A673 (cell line): ENCODE results near the gene ERC1. TPM values are rescaled to one million over a fixed set of nuclear protein-coding genes. Genes with fewer than 3 reads are reported as not detected.

Experiments used
- BruUV-seq: library from RNA; stranded (reverse); fragments of 400-500 nt; replicated peaks from 2 replicates; lab custom pipeline; 2021; lab: Mats Ljungman, UMichigan
- CTCF ChIA-PET: fragments of 300-600 bp; sonication (Branson Sonifier 250); formaldehyde crosslinking; loops from one replicate; lab custom pipeline; 2022; ENCODE audit warnings: antibody characterized with exemption; lab: Charles Lee
- POLR2A ChIA-PET: fragments of 300-600 bp; sonication (Branson Sonifier 250); formaldehyde crosslinking; loops from one replicate; lab custom pipeline; 2022; ENCODE audit warnings: antibody characterized with exemption; ENCODE audit not compliant: low non-redundant PET; lab: Charles Lee
- DNase-seq: peaks from one replicate; pipeline ENCODE4 v3.0.0-alpha.2; 2015; ENCODE audit warnings: low spot score
- H3K27ac ChIP-seq: fragments of 200-600 bp; sonication (generic); 2 replicates; pipeline ENCODE4 v1.5.1; 2016; ENCODE audit warnings: mixed run types, low read depth, mild to moderate bottlenecking, mixed read lengths, antibody characterized with exemption, low read length; ENCODE audit not compliant: poor library complexity, severe bottlenecking
- H3K27me3 ChIP-seq: fragments of 200-600 bp; sonication (generic); replicated peaks from 2 replicates; pipeline ENCODE4 v1.6.1; 2017; ENCODE audit warnings: mixed run types, low read depth, mild to moderate bottlenecking, mixed read lengths, antibody characterized with exemption, low read length; ENCODE audit not compliant: insufficient read depth, poor library complexity
- H3K36me3 ChIP-seq: fragments of 200-600 bp; sonication (generic); 2 replicates; pipeline ENCODE4 v1.6.1; 2016; ENCODE audit warnings: mixed run types, mild to moderate bottlenecking, mixed read lengths, antibody characterized with exemption, low read length; ENCODE audit not compliant: insufficient read depth, poor library complexity, severe bottlenecking
- H3K4me1 ChIP-seq: fragments of 200-600 bp; sonication (generic); 2 replicates; pipeline ENCODE4 v1.6.1; 2017; ENCODE audit warnings: mixed run types, mild to moderate bottlenecking, mixed read lengths, antibody characterized with exemption, low read length; ENCODE audit not compliant: insufficient read depth, poor library complexity, severe bottlenecking
- H3K4me3 ChIP-seq: fragments of 200-600 bp; sonication (generic); 2 replicates; pipeline ENCODE4 v1.5.1; 2016; ENCODE audit warnings: low read depth, mixed run types, mild to moderate bottlenecking, mixed read lengths, low read length; ENCODE audit not compliant: poor library complexity, severe bottlenecking
- H3K9me3 ChIP-seq: fragments of 200-600 bp; sonication (generic); 2 replicates; pipeline ENCODE4 v1.6.1; 2016; ENCODE audit warnings: mixed run types, low read depth, mild to moderate bottlenecking, mixed read lengths, antibody characterized with exemption, low read length; ENCODE audit not compliant: poor library complexity, severe bottlenecking
- CTCF ChIP-seq: fragments of 300-800, 200-600 bp; sonication (generic); conservative IDR thresholded peaks from 2 replicates; pipeline ENCODE4 v1.5.1; 2017; ENCODE audit warnings: low read depth, mild to moderate bottlenecking, antibody characterized with exemption, low read length, moderate library complexity, mixed read lengths
- EZH2 ChIP-seq: fragments of 200-600 bp; sonication (generic); IDR thresholded peaks from 2 replicates; pipeline ENCODE4 v1.6.1; 2017; ENCODE audit warnings: borderline replicate concordance, low read depth, mild to moderate bottlenecking, mixed read lengths, antibody characterized with exemption, low read length; ENCODE audit not compliant: poor library complexity, severe bottlenecking
- intact Hi-C: fragments of 100-400 bp; cut with micrococcal nuclease; formaldehyde crosslinking; loops from one replicate; pipeline ENCODE4 v1.10.0; 2022; ENCODE audit not compliant: unreplicated experiment
- total RNA-seq: library from RNA; stranded (reverse); gene quantifications from 2 replicates; pipeline ENCODE4 v1.2.3, GENCODE V29; 2021

Gene ERC1
- total RNA-seq, 1 experiment from 2014 or later: 60.7 TPM

- CTCF ChIA-PET: no interaction called here
- Histone ChIP-seq H3K27ac (no peak overlapping the region), H3K27me3 (no peaks in the 10 kb centered on the region), H3K4me3 (no peak overlapping the region), H3K9me3 (no peaks in the 10 kb centered on the region), H3K36me3 (no peaks in the 10 kb centered on the region), H3K4me1 (peaks cover 10% of the 10 kb centered on the region)
- TF ChIP-seq CTCF (no peak), EZH2 (no peak)
- POLR2A ChIA-PET: no interaction called here
- DNase-seq: no peak
- no TSS peak for BruUV-seq
- intact Hi-C loops: no loop called here
Observed at GRCh38 chr12:966724-967123, 24.3 kb upstream of the ERC1 start.

- H3K27me3 ChIP-seq: no peaks in the 10 kb centered on the region
- POLR2A ChIA-PET: interaction anchor here (0.5 kb wide), 1 partner anchor 8 kb away, joined by 3 read pairs; no protein-coding TSS in a partner anchor
Observed at GRCh38 chr12:967641-968040, 23.4 kb upstream of the ERC1 start.

GRCh38 chr12:968545-968944 is 22.5 kb upstream of the ERC1 start:
- no peak for DNase-seq
- no peak overlapping the region for H3K4me3 ChIP-seq
- BruUV-seq: no TSS peak
- no peaks in the 10 kb centered on the region for H3K36me3 ChIP-seq
- intact Hi-C loops: no loop called here
- no peaks in the 10 kb centered on the region for H3K9me3 ChIP-seq
- CTCF ChIA-PET: no interaction called here
- no peaks in the 10 kb centered on the region for H3K27me3 ChIP-seq
- TF ChIP-seq EZH2 (no peak), CTCF (no peak)
- no peak overlapping the region for H3K27ac ChIP-seq
- peaks cover 10% of the 10 kb centered on the region for H3K4me1 ChIP-seq
- POLR2A ChIA-PET: no interaction called here

More at GRCh38 chr12:967641-968040, 23.4 kb upstream of the ERC1 start:
- Histone ChIP-seq H3K9me3 (no peaks in the 10 kb centered on the region), H3K27ac (no peak overlapping the region), H3K4me1 (peaks cover 10% of the 10 kb centered on the region), H3K4me3 (no peak overlapping the region), H3K36me3 (no peaks in the 10 kb centered on the region)
- no peak for DNase-seq
- intact Hi-C loops: no loop called here
- BruUV-seq: no TSS peak
- TF ChIP-seq EZH2 (no peak), CTCF (no peak)
- CTCF ChIA-PET: no interaction called here
